ENCODE measurements around the gene UGT2B15.
"Not testable (repeated sequence)": the region's sequence is repeated elsewhere in the genome, so short reads cannot be mapped to it uniquely, and the experiment has no call there.

GRCh38 chr4:68703168-68703567 lies 32.7 kb upstream of the UGT2B15 start:
- TF ChIP-seq, protein P1, sequence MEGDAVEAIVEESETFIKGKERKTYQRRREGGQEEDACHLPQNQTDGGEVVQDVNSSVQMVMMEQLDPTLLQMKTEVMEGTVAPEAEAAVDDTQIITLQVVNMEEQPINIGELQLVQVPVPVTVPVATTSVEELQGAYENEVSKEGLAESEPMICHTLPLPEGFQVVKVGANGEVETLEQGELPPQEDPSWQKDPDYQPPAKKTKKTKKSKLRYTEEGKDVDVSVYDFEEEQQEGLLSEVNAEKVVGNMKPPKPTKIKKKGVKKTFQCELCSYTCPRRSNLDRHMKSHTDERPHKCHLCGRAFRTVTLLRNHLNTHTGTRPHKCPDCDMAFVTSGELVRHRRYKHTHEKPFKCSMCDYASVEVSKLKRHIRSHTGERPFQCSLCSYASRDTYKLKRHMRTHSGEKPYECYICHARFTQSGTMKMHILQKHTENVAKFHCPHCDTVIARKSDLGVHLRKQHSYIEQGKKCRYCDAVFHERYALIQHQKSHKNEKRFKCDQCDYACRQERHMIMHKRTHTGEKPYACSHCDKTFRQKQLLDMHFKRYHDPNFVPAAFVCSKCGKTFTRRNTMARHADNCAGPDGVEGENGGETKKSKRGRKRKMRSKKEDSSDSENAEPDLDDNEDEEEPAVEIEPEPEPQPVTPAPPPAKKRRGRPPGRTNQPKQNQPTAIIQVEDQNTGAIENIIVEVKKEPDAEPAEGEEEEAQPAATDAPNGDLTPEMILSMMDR (IDR thresholded peaks at IDR 0.05): not testable (repeated sequence)
- TF ChIP-seq POLR2A (IDR thresholded peaks at IDR 0.05): not testable (repeated sequence)

Data from testis (tissue), 2 donors.